MCF 10A (cell line): Measurements from ENCODE around the gene GAK. TPM values are rescaled to one million over a fixed set of nuclear protein-coding genes. Genes with fewer than 3 reads are reported as not detected.

Source experiments
- BruUV-seq: library from RNA; stranded (reverse); fragments of 400-500 nt; replicated peaks from 2 replicates; lab custom pipeline; 2021; lab: Mats Ljungman, UMichigan
- CTCF ChIA-PET: fragments of 300-600 bp; sonication (Branson Sonifier 250); formaldehyde crosslinking; extraction: SDS; loops from one replicate; lab custom pipeline; 2021; ENCODE audit warnings: antibody characterized with exemption, inconsistent platforms; lab: Yijun Ruan, JAX
- POLR2A ChIA-PET: fragments of 300-600, 350-650 bp; sonication (Branson Sonifier 250); formaldehyde crosslinking; extraction: SDS; loops from one replicate; lab custom pipeline; 2020; ENCODE audit warnings: antibody characterized with exemption, inconsistent platforms; lab: Yijun Ruan, JAX
- DNase-seq: peaks from one replicate; pipeline ENCODE4 v3.0.0-alpha.2; 2018; ENCODE audit not compliant: unreplicated experiment
- H3K27ac Mint-ChIP-seq: one replicate; pipeline ENCODE4 v1.8.0; 2022; ENCODE audit warnings: mild to moderate bottlenecking, low read depth, mixed read lengths; ENCODE audit not compliant: unreplicated experiment
- H3K27me3 Mint-ChIP-seq: one replicate; pipeline ENCODE4 v1.8.0; 2022; ENCODE audit warnings: mixed read lengths; ENCODE audit not compliant: insufficient read depth, unreplicated experiment
- H3K36me3 Mint-ChIP-seq: one replicate; pipeline ENCODE4 v1.8.0; 2022; ENCODE audit warnings: mild to moderate bottlenecking, moderate library complexity, mixed read lengths; ENCODE audit not compliant: insufficient read depth, unreplicated experiment
- H3K4me1 Mint-ChIP-seq: one replicate; pipeline ENCODE4 v1.8.0; 2022; ENCODE audit warnings: mixed read lengths; ENCODE audit not compliant: insufficient read depth, unreplicated experiment
- H3K4me3 Mint-ChIP-seq: one replicate; pipeline ENCODE4 v1.8.0; 2022; ENCODE audit warnings: mild to moderate bottlenecking, moderate library complexity, mixed read lengths; ENCODE audit not compliant: unreplicated experiment
- H3K9me3 Mint-ChIP-seq: one replicate; pipeline ENCODE4 v1.8.0; 2022; ENCODE audit warnings: mixed read lengths; ENCODE audit not compliant: unreplicated experiment
- intact Hi-C: fragments of 100-400 bp; cut with micrococcal nuclease; formaldehyde crosslinking; loops from 2 replicates; pipeline ENCODE4 v1.14.1; 2022
- total RNA-seq: library from RNA; stranded (reverse); gene quantifications from 2 replicates; pipeline ENCODE4 v1.2.3, GENCODE V29; 2022
- TF ChIP-seq, protein P1 (sequence below): fragments of 200-600 bp; IDR thresholded peaks from one replicate; pipeline ENCODE4 v1.8.0; 2022; ENCODE audit warnings: antibody characterized with exemption, mild to moderate bottlenecking; ENCODE audit not compliant: unreplicated experiment

Gene GAK
- total RNA-seq, 1 experiment from 2014 or later, result 72.9 TPM

DNA sequence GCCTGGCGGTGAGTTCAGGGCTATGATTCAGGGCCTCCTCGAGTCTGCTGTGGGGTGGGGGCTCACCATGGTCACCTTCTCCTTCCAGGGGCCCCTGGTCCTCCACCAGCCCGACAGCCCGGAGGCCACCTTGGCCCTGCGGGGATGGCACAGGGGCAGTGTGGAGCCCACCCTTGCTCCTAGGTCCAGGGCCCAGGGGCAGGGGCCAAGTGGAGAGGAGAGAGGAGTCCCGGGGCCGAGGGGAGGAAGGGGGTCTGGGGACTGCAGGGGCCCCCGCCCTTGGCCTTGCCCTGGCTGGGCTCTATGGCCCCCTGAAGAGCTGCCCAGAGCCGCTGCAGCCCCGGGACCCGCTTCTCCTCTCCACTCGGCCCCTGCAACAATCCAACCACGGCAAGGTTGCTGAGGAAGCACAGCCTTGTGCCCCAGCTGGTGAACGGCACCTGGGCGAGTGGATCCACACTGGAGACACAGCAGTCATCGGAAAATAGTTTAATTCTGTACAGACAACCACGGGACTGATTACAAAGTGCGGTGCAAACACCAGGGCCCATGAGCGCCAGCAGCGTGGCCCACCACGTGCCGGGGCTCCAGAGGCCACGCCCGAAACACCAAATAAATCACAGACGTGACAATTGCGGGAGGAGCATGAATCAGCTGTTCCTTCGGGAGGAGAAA is 83.2 kb downstream of the GAK start:
- intact Hi-C loops, result no loop called here
- DNase-seq, result no peak
- Mint-ChIP-seq H3K4me1 (no peaks in the 10 kb centered on the region), H3K36me3 (peaks cover 15% of the 10 kb centered on the region), H3K27me3 (no peaks in the 10 kb centered on the region), H3K9me3 (no peaks in the 10 kb centered on the region), H3K4me3 (no peak overlapping the region), H3K27ac (no peak overlapping the region)
- TF ChIP-seq, protein P1, sequence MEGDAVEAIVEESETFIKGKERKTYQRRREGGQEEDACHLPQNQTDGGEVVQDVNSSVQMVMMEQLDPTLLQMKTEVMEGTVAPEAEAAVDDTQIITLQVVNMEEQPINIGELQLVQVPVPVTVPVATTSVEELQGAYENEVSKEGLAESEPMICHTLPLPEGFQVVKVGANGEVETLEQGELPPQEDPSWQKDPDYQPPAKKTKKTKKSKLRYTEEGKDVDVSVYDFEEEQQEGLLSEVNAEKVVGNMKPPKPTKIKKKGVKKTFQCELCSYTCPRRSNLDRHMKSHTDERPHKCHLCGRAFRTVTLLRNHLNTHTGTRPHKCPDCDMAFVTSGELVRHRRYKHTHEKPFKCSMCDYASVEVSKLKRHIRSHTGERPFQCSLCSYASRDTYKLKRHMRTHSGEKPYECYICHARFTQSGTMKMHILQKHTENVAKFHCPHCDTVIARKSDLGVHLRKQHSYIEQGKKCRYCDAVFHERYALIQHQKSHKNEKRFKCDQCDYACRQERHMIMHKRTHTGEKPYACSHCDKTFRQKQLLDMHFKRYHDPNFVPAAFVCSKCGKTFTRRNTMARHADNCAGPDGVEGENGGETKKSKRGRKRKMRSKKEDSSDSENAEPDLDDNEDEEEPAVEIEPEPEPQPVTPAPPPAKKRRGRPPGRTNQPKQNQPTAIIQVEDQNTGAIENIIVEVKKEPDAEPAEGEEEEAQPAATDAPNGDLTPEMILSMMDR, result no peak
- ChIA-PET POLR2A (no interaction called here), CTCF (no interaction called here)
- BruUV-seq, result no TSS peak

DNA sequence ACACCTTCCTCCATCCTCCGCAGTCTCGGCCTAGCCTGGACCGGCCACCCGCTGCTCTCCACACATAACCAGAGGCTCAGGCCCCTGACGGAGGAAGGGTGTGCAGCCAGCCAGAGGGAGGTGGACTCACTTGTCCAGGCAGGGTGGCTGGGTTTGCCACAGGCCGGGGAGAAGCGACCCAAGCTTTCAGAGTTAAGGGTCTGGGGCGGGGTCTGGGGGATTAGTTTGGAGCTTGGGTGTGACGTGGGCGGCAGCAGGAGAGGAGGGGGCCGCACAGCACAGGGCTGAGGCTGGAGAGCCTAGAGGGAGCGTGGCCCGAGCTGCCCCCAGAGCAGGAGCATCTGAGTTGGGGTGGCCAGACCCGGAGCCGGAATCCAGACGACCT is 83.8 kb downstream of the GAK start:
- TF ChIP-seq, protein P1, result no peak
- Mint-ChIP-seq H3K9me3 (no peaks in the 10 kb centered on the region), H3K4me1 (no peaks in the 10 kb centered on the region), H3K4me3 (no peak overlapping the region), H3K27me3 (no peaks in the 10 kb centered on the region), H3K36me3 (peaks cover 8% of the 10 kb centered on the region), H3K27ac (no peak overlapping the region)
- ChIA-PET CTCF (interaction anchor here (0.6 kb wide), 1 partner anchor 45 kb away, joined by 3 read pairs; no protein-coding TSS in a partner anchor), POLR2A (no interaction called here)
- intact Hi-C loops, result no loop called here
- no TSS peak for BruUV-seq
- no peak for DNase-seq

DNA sequence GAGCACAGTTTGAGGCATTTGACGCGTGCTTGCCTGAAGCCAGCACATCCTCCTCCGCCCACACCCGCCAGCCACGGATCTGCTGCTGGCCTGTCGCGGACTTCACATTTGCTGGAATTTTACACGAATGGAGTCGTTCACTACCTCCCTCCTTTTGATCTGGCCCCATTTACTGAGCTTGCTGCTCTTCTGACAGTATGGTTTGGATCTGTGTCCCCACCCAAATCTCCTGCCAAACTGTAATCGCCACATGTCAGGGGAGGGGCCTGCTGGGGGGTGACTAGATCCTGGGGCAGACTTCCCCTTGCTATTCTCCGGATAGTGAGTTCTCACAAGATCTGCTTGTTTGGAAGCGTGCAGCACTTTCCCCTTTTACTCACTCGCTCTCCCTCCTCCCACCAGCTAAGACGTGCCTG is 86.3 kb downstream of the GAK start:
- ChIA-PET POLR2A (no interaction called here), CTCF (no interaction called here)
- BruUV-seq, result no TSS peak
- Mint-ChIP-seq H3K36me3 (no peaks in the 10 kb centered on the region), H3K27me3 (no peaks in the 10 kb centered on the region), H3K9me3 (peaks cover 6% of the 10 kb centered on the region), H3K4me1 (no peaks in the 10 kb centered on the region), H3K27ac (no peak overlapping the region), H3K4me3 (no peak overlapping the region)
- DNase-seq, result no peak
- intact Hi-C loops, result no loop called here
- TF ChIP-seq, protein P1, result no peak

DNA sequence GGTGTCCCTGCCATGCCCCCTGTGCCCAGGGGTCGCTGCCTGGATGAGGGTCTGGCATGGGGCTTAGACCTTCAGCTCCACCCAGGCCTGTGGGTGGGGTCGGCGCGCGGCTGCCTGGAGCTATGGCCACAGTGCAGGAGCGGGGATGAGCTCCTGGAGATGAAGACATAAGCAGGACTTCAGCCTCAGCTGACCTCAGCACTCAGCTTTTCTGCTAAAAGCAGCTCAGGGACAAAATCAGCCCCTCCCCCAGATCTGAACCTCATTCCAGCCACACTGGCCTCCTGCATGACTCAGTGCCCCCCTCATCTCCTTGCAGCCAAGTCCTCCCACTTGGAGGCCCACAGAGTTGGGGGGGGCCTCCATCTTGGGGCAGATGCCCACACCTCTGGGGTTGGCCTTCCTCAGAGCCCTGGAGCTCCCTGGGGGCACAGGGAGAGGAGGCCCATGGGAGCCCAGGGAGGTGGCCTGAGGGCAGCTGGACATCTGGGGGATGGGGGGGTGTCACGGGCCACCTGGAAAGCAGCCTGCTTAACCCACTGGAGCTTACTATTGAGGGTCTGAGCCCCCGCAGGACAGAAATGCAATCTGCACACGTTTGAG is 86.8 kb downstream of the GAK start:
- Mint-ChIP-seq H3K4me1 (no peaks in the 10 kb centered on the region), H3K36me3 (no peaks in the 10 kb centered on the region), H3K4me3 (no peak overlapping the region), H3K27me3 (no peaks in the 10 kb centered on the region), H3K9me3 (peaks cover 6% of the 10 kb centered on the region), H3K27ac (no peak overlapping the region)
- POLR2A ChIA-PET, result no interaction called here
- DNase-seq, result no peak
- TF ChIP-seq, protein P1, result no peak
- CTCF ChIA-PET, result no interaction called here
- intact Hi-C loops, result no loop called here
- no TSS peak for BruUV-seq
